Central memory CD8-positive, alpha-beta T cell (primary cell): Measurements from ENCODE around the gene DES.

Experiments used
- ATAC-seq: fragments of 150-1000 bp; cut with Tn5 transposase; replicated peaks from 2 replicates; pipeline ENCODE4 v1.10.0; 2022; ENCODE audit warnings: mild to moderate bottlenecking, moderate FRiP score, moderate number of reproducible peaks; ENCODE audit not compliant: poor library complexity, severe bottlenecking; ENCODE audit errors: extremely low read depth
- DNase-seq, 2 donors: peaks; one replicate each; pipeline ENCODE4 v3.0.0; 2021; ENCODE audit warnings: low spot score in 2 of 2
- H3K27ac Mint-ChIP-seq: one replicate; pipeline ENCODE4 v1.8.0; 2022; ENCODE audit warnings: low read depth, mild to moderate bottlenecking, moderate library complexity, mixed read lengths
- H3K27me3 Mint-ChIP-seq: one replicate; pipeline ENCODE4 v1.8.0; 2022; ENCODE audit warnings: mixed read lengths
- H3K36me3 Mint-ChIP-seq: one replicate; pipeline ENCODE4 v1.8.0; 2022; ENCODE audit warnings: mild to moderate bottlenecking, moderate library complexity, mixed read lengths; ENCODE audit not compliant: insufficient read depth
- H3K4me1 Mint-ChIP-seq: one replicate; pipeline ENCODE4 v1.8.0; 2022; ENCODE audit warnings: mixed read lengths
- H3K4me3 Mint-ChIP-seq: one replicate; pipeline ENCODE4 v1.8.0; 2022; ENCODE audit warnings: mild to moderate bottlenecking, moderate library complexity, mixed read lengths
- H3K9me3 Mint-ChIP-seq: one replicate; pipeline ENCODE4 v1.8.0; 2022; ENCODE audit warnings: mixed read lengths

Gene DES

DNA sequence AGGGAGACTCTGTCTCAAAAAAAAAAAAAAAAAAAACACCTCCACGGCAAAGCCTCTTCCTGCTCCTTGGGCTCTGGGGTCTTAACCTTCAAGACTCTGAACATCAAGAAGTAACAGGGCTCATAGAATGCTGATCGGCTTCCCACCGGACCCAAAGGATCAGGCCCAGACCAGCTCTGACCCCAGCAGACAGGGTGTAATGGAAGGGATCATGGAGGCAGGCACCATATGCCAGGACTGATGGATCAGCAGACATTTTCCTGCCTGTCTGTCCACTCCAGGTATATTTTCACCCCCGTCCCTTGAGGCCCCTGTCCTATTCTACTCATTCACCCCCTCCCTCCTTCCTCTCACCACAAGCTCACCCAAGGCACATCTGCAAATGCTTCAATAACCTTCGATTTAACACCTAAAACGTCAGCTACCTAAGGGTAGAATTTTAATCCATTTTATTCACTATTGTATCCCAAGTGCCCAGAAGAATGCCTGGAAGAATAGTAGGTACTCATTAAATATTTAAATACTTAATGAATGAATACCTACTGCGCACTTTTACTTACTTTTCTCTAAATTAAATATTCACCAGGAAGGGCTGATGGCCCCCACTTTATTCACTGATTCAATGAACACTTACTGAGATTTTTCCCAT is 11.9 kb downstream of the DES start:
- peaks cover 32% of the 10 kb centered on the region for H3K27me3 Mint-ChIP-seq

DNA sequence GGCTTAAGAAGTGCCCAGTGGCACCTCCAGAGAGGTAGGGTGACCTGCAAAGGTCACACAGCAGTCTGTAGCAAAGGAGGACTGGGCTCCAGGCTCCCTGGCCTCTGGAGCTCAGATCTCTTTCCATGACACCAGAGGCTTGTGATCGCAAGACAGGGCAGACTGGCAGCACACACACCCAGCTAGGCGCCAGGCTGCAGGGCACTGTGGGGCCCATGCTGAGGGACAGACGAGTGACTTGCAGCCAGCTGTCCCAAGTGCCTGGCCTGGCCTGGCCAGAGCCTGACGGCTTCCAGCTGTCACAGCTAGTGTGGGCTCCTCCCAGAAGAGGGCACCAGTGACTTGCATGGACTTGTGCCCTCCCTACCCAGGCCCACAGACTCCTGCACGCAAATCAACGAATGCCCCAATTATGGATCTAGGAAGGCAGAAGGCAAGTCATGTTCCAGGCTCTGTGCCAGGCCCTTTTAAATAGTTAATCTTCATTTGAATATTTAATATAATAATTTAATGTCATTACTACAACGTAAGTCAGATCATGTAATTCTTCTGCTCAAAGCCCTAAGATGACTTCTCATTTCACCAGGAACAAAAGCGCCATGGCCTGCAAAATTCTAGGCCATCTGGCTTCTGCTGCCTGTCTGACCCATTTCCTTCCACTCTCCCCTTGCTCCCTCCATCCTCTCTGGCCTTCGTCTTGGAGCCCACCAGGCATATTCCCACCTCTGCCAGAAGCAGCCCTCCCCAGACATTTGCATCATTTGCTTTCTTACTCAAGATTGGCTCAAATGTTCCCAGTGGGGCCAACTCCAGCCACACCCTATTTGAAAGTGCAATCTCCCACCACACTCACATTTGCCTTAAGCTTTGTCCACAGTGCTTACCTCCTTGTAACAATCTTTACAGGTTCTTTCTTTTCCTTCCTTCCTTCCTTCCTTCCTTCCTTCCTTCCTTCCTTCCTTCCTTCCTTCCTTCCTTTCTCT is 12.7 kb downstream of the DES start:
- H3K27ac Mint-ChIP-seq = no peak overlapping the region
- H3K4me1 Mint-ChIP-seq = no peaks in the 10 kb centered on the region
- H3K36me3 Mint-ChIP-seq = peaks cover 3% of the 10 kb centered on the region
- H3K4me3 Mint-ChIP-seq = no peak overlapping the region
- no peaks in the 10 kb centered on the region for H3K9me3 Mint-ChIP-seq
- no peak for ATAC-seq
- peaks cover 24% of the 10 kb centered on the region for H3K27me3 Mint-ChIP-seq
- DNase-seq = no peak

More for the DNA sequence above, 11.9 kb downstream of the DES start:
- Mint-ChIP-seq H3K27ac (no peak overlapping the region), H3K4me3 (no peak overlapping the region), H3K4me1 (no peaks in the 10 kb centered on the region), H3K36me3 (peaks cover 1% of the 10 kb centered on the region), H3K9me3 (no peaks in the 10 kb centered on the region)
- no peak for ATAC-seq
- no peak for DNase-seq

DNA sequence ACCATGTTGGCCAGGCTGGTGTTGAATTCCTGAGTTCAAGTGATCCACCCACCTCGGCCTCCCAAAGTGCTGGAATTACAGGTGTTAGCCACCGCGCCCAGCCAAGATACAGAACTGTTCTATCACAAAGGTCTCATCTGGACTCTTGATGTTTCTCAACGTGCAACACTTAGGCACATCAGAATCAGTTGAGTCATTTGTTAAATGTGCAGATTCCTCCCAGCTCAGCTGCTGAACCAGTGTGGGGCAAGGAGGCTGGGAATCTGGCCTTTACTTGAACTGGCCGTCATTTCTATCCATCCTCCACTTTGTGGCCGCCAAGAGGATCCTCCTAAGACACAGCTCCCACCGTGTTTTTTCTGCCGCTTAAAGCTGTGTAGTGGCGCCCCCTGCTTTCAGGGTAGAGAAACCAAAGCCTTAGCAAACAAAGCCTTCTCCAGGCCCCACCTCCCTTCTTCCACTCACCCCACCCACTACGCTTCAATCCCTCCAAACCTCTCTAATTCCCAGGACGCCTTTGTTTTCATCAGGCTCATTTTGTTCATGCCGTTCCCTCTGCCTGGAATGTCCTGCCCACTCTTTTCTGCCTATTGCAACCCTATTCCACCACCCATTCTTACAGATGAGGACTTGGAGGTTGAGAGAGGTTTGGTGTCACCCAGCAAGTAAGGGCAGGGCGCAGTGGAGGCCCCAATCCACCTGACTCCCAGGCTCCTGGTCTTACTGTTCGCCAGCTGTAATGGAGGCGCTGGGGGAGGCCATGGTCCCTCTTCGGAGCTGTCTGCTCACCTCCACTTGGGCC is 15.7 kb downstream of the DES start:
- Mint-ChIP-seq H3K4me3 (no peak overlapping the region), H3K27me3 (peaks cover 9% of the 10 kb centered on the region), H3K27ac (no peak overlapping the region), H3K9me3 (no peaks in the 10 kb centered on the region), H3K4me1 (no peaks in the 10 kb centered on the region), H3K36me3 (peaks cover 2% of the 10 kb centered on the region)
- ATAC-seq (no peak), DNase-seq (no peak)

DNA sequence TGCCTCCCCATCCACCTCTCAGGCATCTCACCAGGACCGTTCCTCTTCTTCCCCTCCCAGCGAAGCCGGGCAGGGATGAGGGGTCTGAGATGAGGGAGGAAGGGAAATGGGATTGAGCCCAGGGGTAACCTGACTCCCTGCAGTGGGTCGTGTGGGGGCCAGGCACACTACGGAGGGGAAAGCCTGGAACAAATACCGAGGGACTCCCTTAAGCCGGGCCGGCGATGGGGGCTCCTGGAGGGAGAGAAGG is 16.2 kb downstream of the DES start:
- ATAC-seq (no peak), DNase-seq (no peak)
- H3K36me3 Mint-ChIP-seq = peaks cover 2% of the 10 kb centered on the region
- H3K27me3 Mint-ChIP-seq = peaks cover 9% of the 10 kb centered on the region
- no peaks in the 10 kb centered on the region for H3K4me1 Mint-ChIP-seq
- H3K27ac Mint-ChIP-seq = no peak overlapping the region
- H3K9me3 Mint-ChIP-seq = no peaks in the 10 kb centered on the region
- H3K4me3 Mint-ChIP-seq = no peak overlapping the region

DNA sequence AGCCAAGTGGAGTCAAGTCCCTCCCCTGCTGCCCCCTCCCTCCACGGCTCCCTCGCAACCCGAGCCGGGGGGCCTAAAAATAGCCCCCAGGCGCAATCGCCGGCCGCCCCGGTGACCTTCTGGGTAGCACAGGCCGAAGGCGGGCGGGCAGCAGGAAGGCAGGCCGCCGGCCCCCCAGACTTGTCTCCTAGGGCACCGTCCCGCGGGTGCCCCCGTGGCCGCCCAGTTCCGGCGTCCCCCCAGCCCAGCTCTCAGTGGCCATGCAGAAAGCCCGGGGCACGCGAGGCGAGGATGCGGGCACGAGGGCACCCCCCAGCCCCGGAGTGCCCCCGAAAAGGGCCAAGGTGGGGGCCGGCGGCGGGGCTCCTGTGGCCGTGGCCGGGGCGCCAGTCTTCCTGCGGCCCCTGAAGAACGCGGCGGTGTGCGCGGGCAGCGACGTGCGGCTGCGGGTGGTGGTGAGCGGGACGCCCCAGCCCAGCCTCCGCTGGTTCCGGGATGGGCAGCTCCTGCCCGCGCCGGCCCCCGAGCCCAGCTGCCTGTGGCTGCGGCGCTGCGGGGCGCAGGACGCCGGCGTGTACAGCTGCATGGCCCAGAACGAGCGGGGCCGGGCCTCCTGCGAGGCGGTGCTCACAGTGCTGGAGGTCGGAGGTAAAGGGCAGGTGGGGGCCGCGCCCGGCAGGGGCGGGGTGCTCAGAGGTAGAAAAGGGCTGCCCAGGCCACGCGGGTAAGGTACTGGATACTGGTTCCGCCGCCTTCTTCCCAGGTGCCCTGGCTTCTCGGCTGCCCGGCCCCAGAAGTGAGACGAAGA is 16.7 kb downstream of the DES start, which contains the start of gene SPEG:
TSS of gene SPEG (plus strand) at position 126 of the 808 bp plus-strand sequence. CDS start at position 261, 135 bp downstream.
- H3K4me3 Mint-ChIP-seq = no peak within 1 kb of the TSS
- H3K36me3 Mint-ChIP-seq = peaks cover 2% of the 10 kb centered on the region
- H3K4me1 Mint-ChIP-seq = no peaks in the 10 kb centered on the region
- H3K9me3 Mint-ChIP-seq = no peaks in the 10 kb centered on the region
- peaks cover 9% of the 10 kb centered on the region for H3K27me3 Mint-ChIP-seq
- no peak within 1 kb of the TSS for H3K27ac Mint-ChIP-seq
- ATAC-seq = no peak
- DNase-seq = no peak

DNA sequence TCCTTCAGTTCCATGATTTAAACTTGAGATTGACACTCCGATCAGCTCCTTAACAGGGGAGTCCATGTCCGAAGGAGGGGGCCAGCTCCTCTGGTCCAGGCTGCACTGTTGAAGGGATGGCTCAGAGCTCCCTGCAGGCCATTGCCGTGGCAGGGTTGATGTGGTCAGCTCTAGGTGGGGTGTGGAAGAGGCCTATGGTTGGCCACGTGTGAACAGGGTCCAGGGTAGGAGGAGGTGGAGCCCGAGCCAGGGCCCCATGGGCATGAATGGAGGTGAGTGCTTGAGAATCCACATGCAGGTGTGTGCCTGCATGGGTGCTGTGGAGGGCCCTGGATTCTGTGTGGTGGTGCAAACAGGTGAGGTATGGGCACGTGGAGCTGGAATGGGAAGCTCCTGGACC is 17.5 kb downstream of the DES start:
- no peak for DNase-seq
- H3K36me3 Mint-ChIP-seq = peaks cover 2% of the 10 kb centered on the region
- H3K4me1 Mint-ChIP-seq = peaks cover under 1% of the 10 kb centered on the region
- no peak for ATAC-seq
- no peak overlapping the region for H3K27ac Mint-ChIP-seq
- no peak overlapping the region for H3K4me3 Mint-ChIP-seq
- H3K27me3 Mint-ChIP-seq = peaks cover 12% of the 10 kb centered on the region
- H3K9me3 Mint-ChIP-seq = no peaks in the 10 kb centered on the region

DNA sequence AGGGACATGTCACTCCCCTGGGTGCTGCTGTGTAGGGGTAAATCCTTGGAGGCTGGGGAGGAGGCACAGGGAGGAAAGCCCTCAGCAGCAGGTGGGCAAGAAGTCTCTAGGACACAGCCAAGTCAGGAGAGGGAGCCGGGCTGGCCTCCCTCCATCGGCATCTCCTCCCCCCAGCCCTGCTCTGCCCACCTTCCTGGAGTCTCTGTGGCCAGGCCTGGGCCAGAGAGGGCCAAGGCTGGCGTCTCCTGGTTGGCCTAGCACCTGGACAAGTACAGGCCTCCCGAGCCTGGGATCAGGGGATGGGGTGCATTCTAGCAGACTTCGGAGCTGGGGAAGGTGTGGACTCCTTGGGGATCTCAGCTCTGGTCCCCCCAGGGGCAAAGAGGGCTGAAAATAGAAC is 18.3 kb downstream of the DES start:
- H3K27me3 Mint-ChIP-seq = peaks cover 20% of the 10 kb centered on the region

DNA sequence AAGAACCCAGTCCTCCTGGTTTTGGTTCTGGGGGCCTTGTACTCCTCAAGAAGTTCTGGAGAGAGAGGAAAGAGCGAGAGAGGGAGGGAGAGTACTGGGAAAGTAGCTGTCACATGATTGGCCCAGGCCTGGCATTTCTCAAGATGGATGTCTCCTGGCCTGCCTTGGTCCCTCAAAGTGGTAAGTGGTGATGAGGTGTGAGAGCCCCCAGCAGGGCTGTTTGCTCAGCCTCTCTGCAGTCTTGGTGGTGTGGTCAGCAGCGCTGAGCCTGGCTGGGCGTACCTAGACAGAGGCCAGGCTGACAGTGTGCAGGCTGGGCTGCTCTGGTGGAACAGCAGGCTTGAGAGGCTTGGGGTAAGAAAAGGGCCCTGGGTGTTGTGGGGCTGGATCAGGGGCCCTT is 19.0 kb downstream of the DES start:
- Mint-ChIP-seq H3K27ac (no peak overlapping the region), H3K4me1 (peaks cover 10% of the 10 kb centered on the region), H3K4me3 (no peak overlapping the region), H3K27me3 (peaks cover 22% of the 10 kb centered on the region), H3K36me3 (peaks cover 4% of the 10 kb centered on the region), H3K9me3 (no peaks in the 10 kb centered on the region)
- DNase-seq (no peak), ATAC-seq (no peak)

More for the DNA sequence above, 18.3 kb downstream of the DES start:
- peaks cover 8% of the 10 kb centered on the region for H3K4me1 Mint-ChIP-seq
- H3K36me3 Mint-ChIP-seq = peaks cover 4% of the 10 kb centered on the region
- no peak overlapping the region for H3K27ac Mint-ChIP-seq
- no peak for ATAC-seq
- DNase-seq = no peak
- no peaks in the 10 kb centered on the region for H3K9me3 Mint-ChIP-seq
- H3K4me3 Mint-ChIP-seq = no peak overlapping the region

DNA sequence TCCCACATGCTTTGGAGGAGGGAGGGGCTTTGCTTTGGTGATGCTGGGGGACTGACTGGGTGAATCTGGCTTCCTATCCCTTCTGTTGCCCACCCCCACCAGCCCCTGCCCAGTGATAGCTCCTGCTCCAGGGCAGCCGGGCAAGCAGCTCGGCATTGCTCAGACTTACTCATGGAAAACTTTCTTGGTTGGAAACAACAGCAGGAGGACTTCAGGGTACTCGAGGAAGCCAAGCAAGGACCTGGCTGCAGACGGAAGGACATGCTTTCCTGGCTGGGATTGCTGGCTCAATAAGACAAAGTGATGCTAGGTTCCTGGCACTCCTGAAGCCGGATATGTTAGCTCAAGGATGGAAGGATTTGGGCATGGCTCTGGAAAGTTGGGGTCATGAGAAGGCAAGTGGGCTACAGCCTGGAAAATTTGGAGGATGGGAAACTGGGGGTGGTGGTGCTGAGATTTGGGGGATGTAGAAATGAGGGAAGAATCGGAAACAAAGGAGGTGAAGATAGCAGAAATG is 19.6 kb downstream of the DES start:
- peaks cover 15% of the 10 kb centered on the region for H3K4me1 Mint-ChIP-seq
- no peak overlapping the region for H3K27ac Mint-ChIP-seq
- peaks cover 4% of the 10 kb centered on the region for H3K36me3 Mint-ChIP-seq
- no peaks in the 10 kb centered on the region for H3K9me3 Mint-ChIP-seq
- no peak overlapping the region for H3K4me3 Mint-ChIP-seq
- ATAC-seq (no peak), DNase-seq (no peak)
- peaks cover 28% of the 10 kb centered on the region for H3K27me3 Mint-ChIP-seq

DNA sequence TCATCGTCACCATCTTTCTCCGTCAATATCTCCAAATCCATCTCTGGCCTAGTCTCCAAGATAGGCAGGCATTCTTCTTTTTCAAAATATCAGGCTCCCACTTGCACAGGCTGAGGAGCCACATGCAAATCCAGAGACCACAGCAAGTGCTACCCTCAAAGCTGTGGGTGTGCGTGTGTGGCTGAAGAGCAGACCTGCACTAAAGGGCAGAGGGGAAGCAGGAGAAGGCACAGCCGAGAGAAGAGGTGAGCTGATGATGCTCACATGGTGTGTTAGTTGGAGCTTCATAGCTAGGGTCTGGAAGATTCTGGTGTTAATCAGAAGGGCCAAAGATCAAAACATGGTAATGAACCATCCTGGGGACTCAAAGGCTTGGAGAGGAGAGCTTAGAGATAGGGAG is 20.3 kb downstream of the DES start:
- ATAC-seq (no peak), DNase-seq (no peak)
- Mint-ChIP-seq H3K4me3 (no peak overlapping the region), H3K4me1 (peaks cover 19% of the 10 kb centered on the region), H3K27ac (no peak overlapping the region), H3K9me3 (no peaks in the 10 kb centered on the region), H3K27me3 (peaks cover 35% of the 10 kb centered on the region), H3K36me3 (peaks cover 4% of the 10 kb centered on the region)

DNA sequence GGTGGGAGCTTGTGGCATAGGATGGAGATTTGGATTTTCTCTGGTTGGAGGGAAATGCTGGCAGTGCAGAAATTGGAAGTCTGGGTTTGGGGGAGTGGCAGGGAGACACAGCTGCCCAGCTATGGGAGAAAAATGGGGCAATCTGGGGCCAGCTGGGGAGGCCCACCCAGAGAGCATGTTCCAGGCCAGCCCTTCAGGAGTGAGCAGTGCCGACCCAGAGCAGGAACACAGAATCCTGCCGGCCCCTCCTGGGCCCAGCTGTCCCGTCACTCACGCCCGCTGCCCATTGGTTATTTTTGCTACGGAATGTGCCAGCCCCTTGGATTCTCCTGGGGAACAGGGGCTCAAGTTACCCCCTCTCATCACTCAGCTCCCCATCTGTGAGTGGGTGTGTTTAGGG is 21.3 kb downstream of the DES start:
- Mint-ChIP-seq H3K27ac (no peak overlapping the region), H3K4me3 (no peak overlapping the region), H3K27me3 (peaks cover 36% of the 10 kb centered on the region), H3K36me3 (peaks cover 4% of the 10 kb centered on the region), H3K9me3 (no peaks in the 10 kb centered on the region), H3K4me1 (peaks cover 19% of the 10 kb centered on the region)
- no peak for DNase-seq
- no peak for ATAC-seq
